Fibroblast of pulmonary artery (primary cell): ENCODE measurements around the gene TMEM176B.

Source experiments
- DNase-seq: peaks from one replicate; pipeline ENCODE4 v3.0.0-alpha.2; 2010; ENCODE audit warnings: low read depth
- H3K4me3 ChIP-seq: replicated peaks from 2 replicates; pipeline ENCODE4 v1.5.1; 2011; ENCODE audit warnings: low read depth, mild to moderate bottlenecking, control low read depth, low read length, moderate library complexity
- TF ChIP-seq, protein P1 (sequence below): IDR thresholded peaks from 2 replicates; pipeline ENCODE4 v1.5.1; 2011; ENCODE audit warnings: mild to moderate bottlenecking, control low read depth, low read length, inconsistent platforms; ENCODE audit errors: missing control alignments

Gene TMEM176B

DNA sequence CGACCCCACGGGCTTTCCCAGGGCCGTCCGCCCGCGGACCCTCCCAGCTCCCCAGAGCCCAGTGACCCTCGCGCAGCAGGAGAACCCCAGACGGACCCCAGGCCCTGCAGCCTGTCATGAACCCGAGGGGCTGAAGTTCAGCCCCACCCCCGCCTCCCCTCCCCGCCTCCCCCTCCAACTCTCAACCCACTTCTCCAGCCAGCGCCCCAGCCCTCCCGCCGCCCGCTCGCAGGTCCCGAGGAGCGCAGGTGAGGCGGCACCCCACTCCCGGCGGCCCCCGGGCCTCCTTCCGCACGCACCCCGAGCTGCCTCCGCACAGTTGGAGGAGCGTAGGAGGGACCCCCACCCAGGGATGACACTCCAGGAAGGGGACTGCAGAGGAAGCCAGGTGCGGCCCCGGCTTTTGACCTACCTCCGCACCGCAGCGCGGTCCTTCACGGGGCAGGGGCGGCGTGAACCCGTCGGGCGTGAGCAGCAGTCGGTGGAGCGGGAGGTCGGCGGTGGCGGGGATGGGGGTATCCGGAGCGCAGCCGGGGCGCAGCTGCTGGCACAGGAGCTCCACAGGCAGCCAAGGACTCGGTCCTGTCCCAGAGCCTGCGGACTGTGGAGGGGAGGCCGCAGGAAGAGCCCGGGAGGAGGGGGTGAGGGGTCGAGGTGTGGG is 547 bp upstream of the TMEM176B start, which contains the start of gene TMEM176A:
TSS of gene TMEM176A (plus strand) at position 189 of the 661 bp plus-strand sequence. CDS start 782 bp downstream, outside the sequence.
- no peak within 1 kb of the TSS for H3K4me3 ChIP-seq
- no peak for DNase-seq
- TF ChIP-seq, protein P1, sequence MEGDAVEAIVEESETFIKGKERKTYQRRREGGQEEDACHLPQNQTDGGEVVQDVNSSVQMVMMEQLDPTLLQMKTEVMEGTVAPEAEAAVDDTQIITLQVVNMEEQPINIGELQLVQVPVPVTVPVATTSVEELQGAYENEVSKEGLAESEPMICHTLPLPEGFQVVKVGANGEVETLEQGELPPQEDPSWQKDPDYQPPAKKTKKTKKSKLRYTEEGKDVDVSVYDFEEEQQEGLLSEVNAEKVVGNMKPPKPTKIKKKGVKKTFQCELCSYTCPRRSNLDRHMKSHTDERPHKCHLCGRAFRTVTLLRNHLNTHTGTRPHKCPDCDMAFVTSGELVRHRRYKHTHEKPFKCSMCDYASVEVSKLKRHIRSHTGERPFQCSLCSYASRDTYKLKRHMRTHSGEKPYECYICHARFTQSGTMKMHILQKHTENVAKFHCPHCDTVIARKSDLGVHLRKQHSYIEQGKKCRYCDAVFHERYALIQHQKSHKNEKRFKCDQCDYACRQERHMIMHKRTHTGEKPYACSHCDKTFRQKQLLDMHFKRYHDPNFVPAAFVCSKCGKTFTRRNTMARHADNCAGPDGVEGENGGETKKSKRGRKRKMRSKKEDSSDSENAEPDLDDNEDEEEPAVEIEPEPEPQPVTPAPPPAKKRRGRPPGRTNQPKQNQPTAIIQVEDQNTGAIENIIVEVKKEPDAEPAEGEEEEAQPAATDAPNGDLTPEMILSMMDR = no peak

DNA sequence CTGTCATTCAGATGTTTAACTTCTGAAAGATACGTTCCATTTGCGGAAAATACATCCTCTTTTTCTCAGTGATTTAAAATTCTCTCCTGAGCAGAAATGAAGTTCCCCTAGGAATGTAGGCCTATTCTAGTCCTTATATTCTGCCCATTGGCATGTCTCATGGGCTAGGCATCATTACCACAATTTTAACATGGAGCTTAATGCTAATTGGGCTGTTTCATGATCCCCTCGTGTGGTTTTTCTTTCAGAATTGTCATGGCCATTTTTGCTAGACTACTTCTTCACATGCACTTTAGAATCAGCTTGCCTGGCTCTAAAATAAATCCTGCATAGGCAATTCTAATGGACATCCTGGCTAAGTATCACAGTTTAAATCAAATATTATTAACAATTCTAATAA is 1.0 kb downstream of the TMEM176B start:
- TF ChIP-seq, protein P1 = no peak
- H3K4me3 ChIP-seq = no peak overlapping the region

DNA sequence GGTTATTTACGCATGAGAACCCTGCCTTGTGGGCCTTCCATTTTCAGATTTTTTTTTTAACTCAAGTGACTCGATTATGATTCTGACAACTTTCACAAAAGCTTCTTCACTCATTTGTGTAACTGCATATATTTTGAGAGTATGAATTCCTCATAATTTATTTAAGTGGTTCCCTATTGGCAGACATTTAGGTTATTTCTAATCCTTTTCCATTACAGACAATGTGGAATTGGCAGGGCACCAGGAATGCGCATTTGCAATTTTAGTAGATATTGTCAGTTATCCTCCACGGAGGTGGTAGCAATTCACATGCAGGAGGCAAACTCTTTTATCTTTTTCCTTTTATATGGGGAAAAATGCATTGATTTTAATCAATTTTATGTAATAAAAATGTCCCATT is 2.5 kb downstream of the TMEM176B start:
- H3K4me3 ChIP-seq = no peak overlapping the region
- TF ChIP-seq, protein P1 = no peak
- DNase-seq = no peak

More for the DNA sequence above, 1.0 kb downstream of the TMEM176B start:
- no peak for DNase-seq

DNA sequence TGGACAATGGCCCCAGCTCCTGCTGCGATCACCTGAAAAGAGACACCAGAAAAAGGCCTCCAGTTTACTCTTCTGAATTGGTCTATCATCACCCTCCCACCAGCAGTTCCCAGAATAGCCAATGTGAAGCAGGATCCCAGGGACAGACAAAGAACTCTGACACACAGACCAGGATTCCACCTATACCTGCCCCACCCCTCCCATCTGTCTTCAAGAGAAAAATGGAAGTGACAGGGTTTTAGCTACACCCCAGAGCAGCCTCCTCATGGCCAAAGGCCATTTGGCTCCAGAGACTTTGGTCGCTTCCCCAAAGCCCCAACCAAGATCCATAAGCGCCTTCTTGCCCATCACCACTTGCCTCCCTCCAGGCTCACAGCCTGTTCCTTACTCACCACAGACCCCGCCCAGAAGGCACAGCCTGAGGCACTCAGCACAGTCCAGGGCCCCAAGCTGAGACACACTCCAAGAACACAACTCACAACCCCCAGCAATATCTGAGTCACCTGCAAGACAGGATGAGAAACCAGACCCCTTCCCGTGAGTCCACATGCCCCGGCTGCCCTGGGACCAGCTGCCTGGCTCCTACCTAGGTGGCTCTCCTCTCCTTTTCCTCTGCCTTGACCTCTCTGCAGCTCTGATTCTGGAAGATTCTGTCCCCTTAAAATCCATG is 6.5 kb downstream of the TMEM176B start:
- no peak for DNase-seq
- H3K4me3 ChIP-seq = no peak overlapping the region
- TF ChIP-seq, protein P1 = no peak

DNA sequence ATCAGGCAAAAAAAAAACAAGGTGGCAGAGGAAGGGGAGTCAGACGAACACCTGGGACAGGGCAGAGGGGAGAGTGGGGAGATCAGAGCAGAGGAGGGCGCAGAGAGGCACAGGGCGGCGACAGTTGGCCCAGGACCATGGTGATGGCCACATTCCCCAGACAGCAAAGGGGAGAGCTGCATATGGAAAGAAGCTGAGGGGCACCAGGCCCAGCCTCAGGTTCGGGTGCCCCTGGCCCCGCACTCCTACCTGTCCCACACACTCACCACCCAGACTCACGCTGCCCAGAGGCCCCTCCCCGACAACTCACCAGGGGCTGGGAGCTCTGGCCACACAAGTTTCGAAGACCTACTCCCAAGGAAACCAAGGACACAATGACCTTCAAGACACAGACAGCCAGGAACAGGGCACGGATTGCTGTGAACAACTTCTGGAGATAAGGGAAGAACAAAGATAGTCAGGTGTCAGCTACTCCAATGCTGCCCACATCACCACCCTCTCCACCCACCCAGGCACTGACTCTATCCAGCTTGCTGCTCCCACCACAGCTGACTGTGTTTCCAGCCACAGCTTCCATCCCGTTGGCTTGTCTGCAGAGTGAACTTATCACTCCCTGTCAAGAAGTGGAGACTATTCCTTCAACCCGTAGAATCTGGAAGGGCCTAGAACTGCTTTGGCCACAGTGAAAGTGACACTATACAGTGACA is 8.3 kb downstream of the TMEM176B start:
- TF ChIP-seq, protein P1 = no peak
- no peak overlapping the region for H3K4me3 ChIP-seq
- DNase-seq = no peak

DNA sequence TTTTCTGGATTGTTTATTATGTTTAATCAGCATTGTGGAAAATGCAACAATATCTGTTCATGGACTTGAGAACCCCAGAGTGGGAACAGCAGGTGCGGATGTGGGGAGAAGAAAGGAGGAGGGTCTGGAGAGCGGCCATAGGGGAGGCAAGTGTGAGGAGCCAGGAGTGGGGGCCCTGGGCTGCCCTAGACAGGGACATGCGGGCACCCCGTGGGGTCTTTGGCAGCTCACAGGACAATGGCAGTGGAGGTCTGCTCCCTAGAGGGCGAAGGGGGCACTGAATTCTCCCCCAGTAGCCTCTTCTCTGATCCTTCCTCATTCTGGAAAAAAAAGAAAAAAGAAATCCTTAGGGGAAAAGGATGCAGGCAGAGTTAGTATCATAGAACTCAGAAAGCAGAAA is 8.9 kb downstream of the TMEM176B start:
- H3K4me3 ChIP-seq = no peak overlapping the region
- DNase-seq = no peak
- TF ChIP-seq, protein P1 = no peak
